Smooth muscle cell of the umbilical artery (primary cell): ENCODE results near the gene KCNS1. TPM values are rescaled to one million over a fixed set of nuclear protein-coding genes. Genes with fewer than 3 reads are reported as not detected.

Experiments
- total RNA-seq: library from RNA; depleted of rRNA; stranded (reverse); fragments of >200 nt; gene quantifications from 2 replicates; pipeline ENCODE4 v1.2.3, GENCODE V29; 2014

Gene KCNS1
- 0.59 and 1.9 TPM in 2 replicates for total RNA-seq

GRCh38 chr20:45100563-45101245, at the start of gene KCNS1:
Gene KCNS1 (minus strand): TSS chr20:45101127. CDS start chr20:45099236, 1,891 bp downstream.

GRCh38 chr20:45124365-45124764, 23.4 kb upstream of the KCNS1 start, which contains the start of gene WFDC12:
Gene WFDC12 (minus strand): TSS chr20:45124465. CDS start chr20:45124447, 18 bp downstream.

GRCh38 chr20:45114465-45115385, 13.8 kb upstream of the KCNS1 start, which contains the start of gene WFDC5:
Gene WFDC5 (minus strand): TSS chr20:45115174. CDS start chr20:45115083, 91 bp downstream.

Other genes starting within 250 kb of the KCNS1 start
- 92.1 and 154 TPM in 2 replicates for gene YWHAB, start 215.4 kb downstream of the KCNS1 start, total RNA-seq
- 6.2 and 19.2 TPM in 2 replicates for gene PABPC1L, start 191.1 kb downstream of the KCNS1 start, total RNA-seq
- 12.5 and 42.6 TPM in 2 replicates for gene TOMM34, start 140.7 kb downstream of the KCNS1 start, total RNA-seq
- gene STK4, start 134.6 kb downstream of the KCNS1 start, total RNA-seq: 27.9 and 60.2 TPM in 2 replicates
- gene WFDC5, start 14.0 kb upstream of the KCNS1 start, total RNA-seq: not detected in 2 replicates
- gene WFDC12, start 23.3 kb upstream of the KCNS1 start, total RNA-seq: not detected in 2 replicates
- gene PI3, start 73.8 kb upstream of the KCNS1 start, total RNA-seq: not detected in 2 replicates
- not detected in 2 replicates for gene SEMG1, start 105.9 kb upstream of the KCNS1 start, total RNA-seq
- gene SEMG2, start 120.2 kb upstream of the KCNS1 start, total RNA-seq: not detected in 2 replicates
- gene SLPI, start 153.4 kb upstream of the KCNS1 start, total RNA-seq: not detected in 2 replicates
- not detected in 2 replicates for gene RBPJL, start 205.7 kb upstream of the KCNS1 start, total RNA-seq
- gene MATN4, start 207.2 kb upstream of the KCNS1 start, total RNA-seq: not detected in 2 replicates
- 138 and 172 TPM in 2 replicates for gene SDC4, start 247.3 kb upstream of the KCNS1 start, total RNA-seq